Measurements from ENCODE around the gene LBH.

Gene LBH

GRCh38 chr2:30213326-30213725, 18.0 kb upstream of the LBH start:
- TF ChIP-seq, protein P1, sequence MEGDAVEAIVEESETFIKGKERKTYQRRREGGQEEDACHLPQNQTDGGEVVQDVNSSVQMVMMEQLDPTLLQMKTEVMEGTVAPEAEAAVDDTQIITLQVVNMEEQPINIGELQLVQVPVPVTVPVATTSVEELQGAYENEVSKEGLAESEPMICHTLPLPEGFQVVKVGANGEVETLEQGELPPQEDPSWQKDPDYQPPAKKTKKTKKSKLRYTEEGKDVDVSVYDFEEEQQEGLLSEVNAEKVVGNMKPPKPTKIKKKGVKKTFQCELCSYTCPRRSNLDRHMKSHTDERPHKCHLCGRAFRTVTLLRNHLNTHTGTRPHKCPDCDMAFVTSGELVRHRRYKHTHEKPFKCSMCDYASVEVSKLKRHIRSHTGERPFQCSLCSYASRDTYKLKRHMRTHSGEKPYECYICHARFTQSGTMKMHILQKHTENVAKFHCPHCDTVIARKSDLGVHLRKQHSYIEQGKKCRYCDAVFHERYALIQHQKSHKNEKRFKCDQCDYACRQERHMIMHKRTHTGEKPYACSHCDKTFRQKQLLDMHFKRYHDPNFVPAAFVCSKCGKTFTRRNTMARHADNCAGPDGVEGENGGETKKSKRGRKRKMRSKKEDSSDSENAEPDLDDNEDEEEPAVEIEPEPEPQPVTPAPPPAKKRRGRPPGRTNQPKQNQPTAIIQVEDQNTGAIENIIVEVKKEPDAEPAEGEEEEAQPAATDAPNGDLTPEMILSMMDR (IDR thresholded peaks at IDR 0.05; ENCODE audit: low read depth, low read length), result no peak
- DNase-seq (ENCODE audit: low read depth in 2 of 2), result no peak
- H3K4me3 ChIP-seq (replicated peaks in 1 of 2; ENCODE audit: low read depth in 2 of 2, low read length in 2 of 2), result no peak overlapping the region

DNA sequence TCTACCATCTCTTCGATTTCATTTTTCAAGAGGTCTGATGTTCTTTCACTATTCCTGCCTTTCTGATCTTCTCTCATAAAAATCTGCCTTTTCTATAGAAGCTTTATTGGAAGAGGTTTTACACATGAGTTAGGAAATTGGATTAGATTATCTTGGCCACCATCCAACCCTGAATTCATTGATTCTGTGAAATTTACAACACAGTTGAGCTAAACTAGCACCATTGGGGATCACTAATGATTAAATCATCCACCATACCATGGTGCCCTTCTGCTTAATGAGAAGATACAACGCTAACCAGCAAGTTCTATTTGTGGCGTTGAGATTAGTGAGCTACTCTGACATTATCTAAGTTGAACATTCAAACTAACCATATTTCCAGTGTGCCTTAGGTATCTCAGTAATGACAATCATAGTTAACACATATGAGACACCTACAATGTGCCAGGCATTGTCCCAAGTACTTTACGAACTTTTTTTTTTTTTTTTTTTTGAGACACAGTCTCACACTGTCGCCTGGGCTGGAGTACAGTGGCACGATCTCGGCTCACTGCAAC, 17.3 kb upstream of the LBH start:
- H3K4me3 ChIP-seq (replicated peaks in 1 of 2; ENCODE audit: low read depth in 2 of 2, low read length in 2 of 2), result no peak overlapping the region
- DNase-seq (ENCODE audit: low read depth in 2 of 2), result no peak
- TF ChIP-seq, protein P1 (IDR thresholded peaks at IDR 0.05; ENCODE audit: low read depth, low read length), result no peak

DNA sequence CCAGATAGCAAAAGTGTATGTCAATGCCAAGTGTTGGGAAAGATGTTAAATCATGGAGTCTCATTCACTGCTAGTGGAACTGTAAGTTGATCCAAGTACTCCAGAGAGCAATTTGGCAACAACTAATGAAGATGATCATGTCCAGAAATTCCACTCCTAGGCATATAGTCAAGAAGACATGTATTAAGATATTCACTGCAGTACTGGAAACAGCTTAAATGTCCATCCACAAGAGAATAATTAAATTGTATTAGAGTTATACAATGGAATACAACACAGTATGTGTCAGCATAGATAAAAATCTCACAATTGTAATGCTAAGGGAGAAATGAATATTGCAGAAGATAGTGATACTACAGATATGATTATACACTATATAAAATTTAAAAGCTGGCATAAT, 15.2 kb upstream of the LBH start:
- TF ChIP-seq, protein P1 (IDR thresholded peaks at IDR 0.05; ENCODE audit: low read depth, low read length), result no peak
- no peak overlapping the region for H3K4me3 ChIP-seq (replicated peaks in 1 of 2; ENCODE audit: low read depth in 2 of 2, low read length in 2 of 2)
- DNase-seq (ENCODE audit: low read depth in 2 of 2), result peak; percentile 31 to 76

- no peak overlapping the region for H3K4me3 ChIP-seq (replicated peaks in 1 of 2; ENCODE audit: low read depth in 2 of 2, low read length in 2 of 2)
- peak in 1 of 2 donors; percentile 3 for DNase-seq (ENCODE audit: low read depth in 2 of 2)
- TF ChIP-seq, protein P1 (IDR thresholded peaks at IDR 0.05; ENCODE audit: low read depth, low read length), result no peak
These were observed 13.5 kb upstream of the LBH start for GRCh38 chr2:30217644-30218337.

DNA sequence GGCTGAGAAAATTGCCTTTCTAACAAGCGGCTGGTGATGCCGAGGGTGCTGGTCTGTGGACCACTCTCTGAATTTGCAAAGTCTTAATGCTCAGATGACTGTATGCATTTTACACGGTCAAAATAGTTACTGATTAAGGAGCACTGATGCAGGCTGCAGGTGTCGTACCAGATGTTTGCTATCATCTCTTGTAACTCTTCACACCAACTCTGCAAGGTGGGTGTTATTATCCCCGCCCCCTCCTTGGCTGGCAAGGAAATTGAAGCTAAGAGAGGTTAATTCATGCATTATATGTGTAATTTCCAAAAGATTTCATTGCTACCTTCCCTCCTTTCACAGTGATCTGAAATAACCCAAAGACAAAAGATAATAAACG, 13.0 kb upstream of the LBH start:
- H3K4me3 ChIP-seq (replicated peaks in 1 of 2; ENCODE audit: low read depth in 2 of 2, low read length in 2 of 2), result no peak overlapping the region
- no peak for DNase-seq (ENCODE audit: low read depth in 2 of 2)
- TF ChIP-seq, protein P1 (IDR thresholded peaks at IDR 0.05; ENCODE audit: low read depth, low read length), result no peak

DNA sequence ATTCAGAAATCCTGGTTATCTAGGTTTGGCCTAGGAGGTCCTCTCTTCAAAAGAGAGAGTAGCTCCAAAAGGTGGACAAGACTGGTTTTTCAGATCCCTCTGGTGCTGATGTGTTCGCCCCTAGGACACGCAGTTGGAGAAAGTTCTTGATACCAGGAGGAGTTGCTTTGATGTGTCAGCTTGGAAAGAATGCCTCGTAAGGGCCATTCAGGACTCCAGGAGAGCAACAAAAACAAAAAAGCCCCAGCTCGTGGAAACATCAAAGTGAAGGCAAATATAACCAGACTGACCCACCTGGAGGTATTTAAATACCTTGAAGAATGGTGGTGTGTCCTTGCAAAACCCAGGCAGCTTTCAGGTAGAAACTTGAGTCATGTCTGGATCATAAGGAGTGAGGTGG, 12.5 kb upstream of the LBH start:
- H3K4me3 ChIP-seq (replicated peaks in 1 of 2; ENCODE audit: low read depth in 2 of 2, low read length in 2 of 2), result no peak overlapping the region
- no peak for DNase-seq (ENCODE audit: low read depth in 2 of 2)
- TF ChIP-seq, protein P1 (IDR thresholded peaks at IDR 0.05; ENCODE audit: low read depth, low read length), result no peak
